PC-9 (cell line): ENCODE results near the gene EXOC4.

ENCODE experiments used
- CTCF ChIP-seq: fragments of 200-600 bp; sonication (generic); conservative IDR thresholded peaks from 2 replicates; pipeline ENCODE4 v1.6.1; 2017; ENCODE audit warnings: mixed run types, antibody characterized with exemption, mild to moderate bottlenecking, moderate library complexity
- EZH2 ChIP-seq: fragments of 200-600 bp; sonication (generic); IDR thresholded peaks from 2 replicates; pipeline ENCODE4 v1.8.0; 2017; ENCODE audit warnings: antibody characterized with exemption, low read depth

- TF ChIP-seq CTCF (no peak), EZH2 (no peak)
Observed at GRCh38 chr7:133932591-133932990, 679.7 kb downstream of the EXOC4 start.
